GM12878 (cell line): ENCODE data around the gene LBX1. TPM values are rescaled to one million over a fixed set of nuclear protein-coding genes. Genes with fewer than 3 reads are reported as not detected.

Experiments
- ATAC-seq: fragments of 200-7000 bp; cut with Tn5 transposase; 3 replicates; pipeline ENCODE4 v1.9.1; 2020; ENCODE audit warnings: mild to moderate bottlenecking, moderate library complexity
- BruUV-seq: library from RNA; stranded (reverse); fragments of 400-500 nt; replicated peaks from 2 replicates; lab custom pipeline; 2021; lab: Mats Ljungman, UMichigan
- CTCF ChIA-PET: fragments of 300-600 bp; sonication (Branson Sonifier 250); formaldehyde crosslinking; extraction: SDS; loops from one replicate; lab custom pipeline; 2021; ENCODE audit warnings: inconsistent platforms; lab: Yijun Ruan, JAX
- POLR2A ChIA-PET: fragments of 350-600 bp; formaldehyde crosslinking; extraction: SDS; loops from one replicate; lab custom pipeline; 2021; ENCODE audit warnings: inconsistent platforms; lab: Charles Lee
- RAD21 ChIA-PET: fragments of 300-600 bp; sonication (Branson Sonifier 250); formaldehyde crosslinking; loops from one replicate; lab custom pipeline; 2023; ENCODE audit warnings: antibody characterized with exemption; ENCODE audit not compliant: unreplicated experiment; lab: Charles Lee
- SMC1A ChIA-PET: fragments of 300-600 bp; sonication (Branson Sonifier 250); formaldehyde crosslinking; loops from one replicate; lab custom pipeline; 2023; ENCODE audit not compliant: unreplicated experiment, uncharacterized antibody; lab: Charles Lee
- DNase-seq: peaks from one replicate; pipeline ENCODE4 v3.0.0-alpha.2; 2011; ENCODE audit warnings: low read depth, low spot score
- FAIRE-seq: peaks from 3 replicates; lab custom pipeline; 2011; peaks lifted over from hg19 to GRCh38; lab: Jason Lieb, UNC
- H2AFZ ChIP-seq: 2 replicates; pipeline ENCODE4 v1.6.0; 2011; ENCODE audit warnings: low read depth, low read length, control low read depth; ENCODE audit not compliant: control insufficient read depth
- H3K27ac ChIP-seq: 2 replicates; pipeline ENCODE4 v1.5.1; 2011; ENCODE audit warnings: control low read depth; ENCODE audit not compliant: control insufficient read depth, insufficient read depth
- H3K27me3 ChIP-seq, 2 experiments: replicated peaks in 1 of 2; 2 replicates each; pipeline versions ENCODE4 v1.6.0 to v1.6.1; 2011; ENCODE audit warnings: low read length in 1 of 2; ENCODE audit not compliant: control insufficient read depth in 2 of 2, insufficient read depth in 2 of 2
- H3K36me3 ChIP-seq, 2 experiments: 2 replicates each; pipeline ENCODE4 v1.5.1; 2011; ENCODE audit warnings: low read length in 1 of 2; ENCODE audit not compliant: control insufficient read depth in 2 of 2, insufficient read depth in 2 of 2
- H3K4me1 ChIP-seq: 2 replicates; pipeline ENCODE4 v1.6.1; 2011; ENCODE audit warnings: mild to moderate bottlenecking, low read length, moderate library complexity, mixed read lengths; ENCODE audit not compliant: control insufficient read depth, insufficient read depth
- H3K4me2 ChIP-seq: 2 replicates; pipeline ENCODE4 v1.6.0; 2011; ENCODE audit warnings: control low read depth; ENCODE audit not compliant: control insufficient read depth, insufficient read depth
- H3K4me3 ChIP-seq: fragments of 200-600 bp; sonication (generic); 2 replicates; pipeline ENCODE4 v1.5.1; 2016
- H3K79me2 ChIP-seq: 2 replicates; pipeline ENCODE4 v1.6.0; 2011; ENCODE audit warnings: low read length; ENCODE audit not compliant: control insufficient read depth, insufficient read depth
- H3K9ac ChIP-seq: 2 replicates; pipeline ENCODE4 v1.8.0; 2011; ENCODE audit warnings: low read length, control low read depth, mixed read lengths; ENCODE audit not compliant: control insufficient read depth, insufficient read depth
- H3K9me3 ChIP-seq: replicated peaks from 3 replicates; pipeline ENCODE4 v1.5.1; 2011; ENCODE audit warnings: mild to moderate bottlenecking, low read length; ENCODE audit not compliant: control insufficient read depth, insufficient read depth
- H4K20me1 ChIP-seq: 2 replicates; pipeline ENCODE4 v1.6.0; 2011; ENCODE audit not compliant: control insufficient read depth, insufficient read depth
- ATF7 ChIP-seq: fragments of 450-650 bp; IDR thresholded peaks from 2 replicates; pipeline ENCODE4 v1.6.1; 2016; ENCODE audit warnings: low read depth, mild to moderate bottlenecking
- HDGF ChIP-seq: fragments of 450-650 bp; IDR thresholded peaks from 2 replicates; pipeline ENCODE4 v1.6.1; 2016; ENCODE audit warnings: antibody characterized with exemption
- MTA2 ChIP-seq: fragments of 450-650 bp; IDR thresholded peaks from 2 replicates; pipeline ENCODE4 v1.6.1; 2016; ENCODE audit warnings: low read depth, mild to moderate bottlenecking, moderate library complexity
- MTA3 ChIP-seq: IDR thresholded peaks from 2 replicates; pipeline ENCODE4 v1.6.1; 2012; ENCODE audit warnings: low read length, inconsistent platforms, borderline replicate concordance
- PAX5 ChIP-seq: IDR thresholded peaks from 2 replicates; pipeline ENCODE4 v1.6.1; 2011; ENCODE audit warnings: low read depth, low read length, borderline replicate concordance
- PKNOX1 ChIP-seq: fragments of 450-650 bp; IDR thresholded peaks from 2 replicates; pipeline ENCODE4 v1.6.1; 2016; ENCODE audit warnings: mild to moderate bottlenecking
- POLR2AphosphoS2 ChIP-seq: IDR thresholded peaks from 2 replicates; pipeline ENCODE4 v1.6.1; 2011; ENCODE audit warnings: low read depth, mild to moderate bottlenecking, low read length, improper control_type of control experiment, moderate library complexity
- SMC3 ChIP-seq: IDR thresholded peaks from 2 replicates; pipeline ENCODE4 v1.6.1; 2011; ENCODE audit warnings: low read length, improper control_type of control experiment, borderline replicate concordance
- TCF12 ChIP-seq: IDR thresholded peaks from 2 replicates; pipeline ENCODE4 v1.6.1; 2011; ENCODE audit warnings: low read depth, mild to moderate bottlenecking, low read length
- YY1 ChIP-seq: IDR thresholded peaks from 2 replicates; pipeline ENCODE4 v1.6.1; 2011; ENCODE audit warnings: low read depth, mild to moderate bottlenecking, low read length
- WGBS: methylation state at CpG from one replicate; pipeline ENCODE4 v1.1.6; 2016; ENCODE audit warnings: low lambda C conversion rate; ENCODE audit not compliant: insufficient replicate concordance, insufficient coverage; ENCODE audit errors: missing lambda C conversion rate; 5-methylcytosine and 5-hydroxymethylcytosine counted together
- in situ Hi-C: fragments of 300-500 bp; cut with MboI; formaldehyde crosslinking; loops from 9 replicates; pipeline ENCODE4 v1.14.3; 2018; ENCODE audit warnings: mixed read lengths
- intact Hi-C: fragments of 100-400 bp; cut with micrococcal nuclease; formaldehyde crosslinking; loops from one replicate; pipeline ENCODE4 v1.14.2; 2022; ENCODE audit not compliant: unreplicated experiment
- polyA plus RNA-seq, 11 experiments: library from polyadenylated mRNA; depleted of rRNA in 4 of 11; unstranded in 6 of 11; stranded (reverse) in 5 of 11; fragments of >200 nt; fragmentation: Nextera tagmentation in 4 of 11; fragmentation: Illumina TruSeq in 1 of 11; extraction: Ambion mirVana in 4 of 11; extraction: Trizol in 1 of 11; gene quantifications; 1 replicate in 1 of 11; 2 replicates in 10 of 11; pipeline versions ENCODE4 v1.2.1 to v1.2.3, GENCODE V29; 2011 to 2016; ENCODE audit warnings: inconsistent platforms in 2 of 11, missing spikeins in 2 of 11, low read depth in 1 of 11
- total RNA-seq, 4 experiments: library from RNA; depleted of rRNA in 3 of 4; stranded (reverse); fragments of >200 nt in 3 of 4; fragmentation: Illumina TruSeq in 1 of 4; extraction: Trizol in 1 of 4; gene quantifications; 2 replicates each; pipeline versions ENCODE4 v1.2.1 to v1.2.3, GENCODE V29; 2013 to 2021
- TF ChIP-seq, protein P1 (sequence below), 3 experiments: IDR thresholded peaks in 2 of 3; conservative IDR thresholded peaks in 1 of 3; 2 replicates each; pipeline ENCODE4 v1.5.1; 2011; ENCODE audit warnings: low read depth in 3 of 3, low read length in 3 of 3, mild to moderate bottlenecking in 3 of 3, control low read depth in 2 of 3, moderate library complexity in 2 of 3, inconsistent platforms in 1 of 3, mixed read lengths in 1 of 3; ENCODE audit not compliant: control insufficient read depth in 2 of 3, insufficient read depth in 1 of 3; ENCODE audit errors: extremely low read depth in 1 of 3
- TF ChIP-seq, protein P2 (sequence below): fragments of 450-650 bp; formaldehyde crosslinking; IDR thresholded peaks from 2 replicates; pipeline ENCODE4 v1.5.0; 2022; ENCODE audit warnings: mild to moderate bottlenecking, missing genetic modification characterization

The LBX1 gene
- total and polyA plus RNA-seq, 10 of the 15 experiments (the other 5 are each of a cell fraction or from before 2014, with no cell fraction given) = not detected

- Histone ChIP-seq H2AFZ (no peak overlapping the region), H3K36me3 (no peaks in the 10 kb centered on the region), H3K4me1 (no peaks in the 10 kb centered on the region), H3K4me2 (no peak overlapping the region), H3K27ac (no peak overlapping the region), H3K9ac (no peak overlapping the region), H3K4me3 (no peak overlapping the region), H4K20me1 (no peaks in the 10 kb centered on the region), H3K27me3 (peaks cover 39 to 44% of the 10 kb centered on the region in 2 experiments), H3K79me2 (no peaks in the 10 kb centered on the region), H3K9me3 (no peaks in the 10 kb centered on the region)
- ChIA-PET RAD21 (no interaction called here), CTCF (no interaction called here), POLR2A (no interaction called here), SMC1A (no interaction called here)
- BruUV-seq = no TSS peak
- TF ChIP-seq, protein P1, sequence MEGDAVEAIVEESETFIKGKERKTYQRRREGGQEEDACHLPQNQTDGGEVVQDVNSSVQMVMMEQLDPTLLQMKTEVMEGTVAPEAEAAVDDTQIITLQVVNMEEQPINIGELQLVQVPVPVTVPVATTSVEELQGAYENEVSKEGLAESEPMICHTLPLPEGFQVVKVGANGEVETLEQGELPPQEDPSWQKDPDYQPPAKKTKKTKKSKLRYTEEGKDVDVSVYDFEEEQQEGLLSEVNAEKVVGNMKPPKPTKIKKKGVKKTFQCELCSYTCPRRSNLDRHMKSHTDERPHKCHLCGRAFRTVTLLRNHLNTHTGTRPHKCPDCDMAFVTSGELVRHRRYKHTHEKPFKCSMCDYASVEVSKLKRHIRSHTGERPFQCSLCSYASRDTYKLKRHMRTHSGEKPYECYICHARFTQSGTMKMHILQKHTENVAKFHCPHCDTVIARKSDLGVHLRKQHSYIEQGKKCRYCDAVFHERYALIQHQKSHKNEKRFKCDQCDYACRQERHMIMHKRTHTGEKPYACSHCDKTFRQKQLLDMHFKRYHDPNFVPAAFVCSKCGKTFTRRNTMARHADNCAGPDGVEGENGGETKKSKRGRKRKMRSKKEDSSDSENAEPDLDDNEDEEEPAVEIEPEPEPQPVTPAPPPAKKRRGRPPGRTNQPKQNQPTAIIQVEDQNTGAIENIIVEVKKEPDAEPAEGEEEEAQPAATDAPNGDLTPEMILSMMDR (IDR thresholded peaks at IDR 0.05 in 2 of 3, conservative IDR thresholded peaks at IDR 0.05 in 1 of 3; ENCODE audit: control insufficient read depth in 2 of 3, extremely low read depth in 1 of 3, insufficient read depth in 1 of 3, low read depth in 3 of 3, low read length in 3 of 3) = no peak
- no peak for TF ChIP-seq YY1
- TF ChIP-seq, protein P2, sequence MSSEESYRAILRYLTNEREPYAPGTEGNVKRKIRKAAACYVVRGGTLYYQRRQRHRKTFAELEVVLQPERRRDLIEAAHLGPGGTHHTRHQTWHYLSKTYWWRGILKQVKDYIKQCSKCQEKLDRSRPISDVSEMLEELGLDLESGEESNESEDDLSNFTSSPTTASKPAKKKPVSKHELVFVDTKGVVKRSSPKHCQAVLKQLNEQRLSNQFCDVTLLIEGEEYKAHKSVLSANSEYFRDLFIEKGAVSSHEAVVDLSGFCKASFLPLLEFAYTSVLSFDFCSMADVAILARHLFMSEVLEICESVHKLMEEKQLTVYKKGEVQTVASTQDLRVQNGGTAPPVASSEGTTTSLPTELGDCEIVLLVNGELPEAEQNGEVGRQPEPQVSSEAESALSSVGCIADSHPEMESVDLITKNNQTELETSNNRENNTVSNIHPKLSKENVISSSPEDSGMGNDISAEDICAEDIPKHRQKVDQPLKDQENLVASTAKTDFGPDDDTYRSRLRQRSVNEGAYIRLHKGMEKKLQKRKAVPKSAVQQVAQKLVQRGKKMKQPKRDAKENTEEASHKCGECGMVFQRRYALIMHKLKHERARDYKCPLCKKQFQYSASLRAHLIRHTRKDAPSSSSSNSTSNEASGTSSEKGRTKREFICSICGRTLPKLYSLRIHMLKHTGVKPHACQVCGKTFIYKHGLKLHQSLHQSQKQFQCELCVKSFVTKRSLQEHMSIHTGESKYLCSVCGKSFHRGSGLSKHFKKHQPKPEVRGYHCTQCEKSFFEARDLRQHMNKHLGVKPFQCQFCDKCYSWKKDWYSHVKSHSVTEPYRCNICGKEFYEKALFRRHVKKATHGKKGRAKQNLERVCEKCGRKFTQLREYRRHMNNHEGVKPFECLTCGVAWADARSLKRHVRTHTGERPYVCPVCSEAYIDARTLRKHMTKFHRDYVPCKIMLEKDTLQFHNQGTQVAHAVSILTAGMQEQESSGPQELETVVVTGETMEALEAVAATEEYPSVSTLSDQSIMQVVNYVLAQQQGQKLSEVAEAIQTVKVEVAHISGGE = no peak
- no peak for TF ChIP-seq TCF12
- no peak for TF ChIP-seq PKNOX1
- TF ChIP-seq HDGF = no peak
- TF ChIP-seq SMC3 = no peak
- no peak for TF ChIP-seq POLR2AphosphoS2
- TF ChIP-seq ATF7 = no peak
- no peak for TF ChIP-seq PAX5
- TF ChIP-seq MTA3 = no peak
- TF ChIP-seq MTA2 = no peak
- ATAC-seq (no peak), DNase-seq (no peak), FAIRE-seq (no peak)
- WGBS = 0% methylated on average over 1 of the region's 1 CpG
- in situ Hi-C loops = no loop called here
- intact Hi-C loops = no loop called here
Observed at GRCh38 chr10:101234333-101234732, 5.1 kb upstream of the LBX1 start.
